SHP77 treated with DMSO at 0.1 percent for 48 hours (cell line): ENCODE data around the gene FCGR3A.

Experiments
- DNase-seq: peaks from one replicate; lab custom pipeline; 2025; lab: John Stamatoyannopoulos, UW

The FCGR3A gene

GRCh38 chr1:161501234-161501633 is 48.4 kb downstream of the FCGR3A start:
- no peak for DNase-seq

GRCh38 chr1:161499099-161500039 is 50.2 kb downstream of the FCGR3A start:
- DNase-seq, result no peak

- DNase-seq, result no peak
These were observed 51.0 kb downstream of the FCGR3A start for GRCh38 chr1:161498646-161499045.

DNA sequence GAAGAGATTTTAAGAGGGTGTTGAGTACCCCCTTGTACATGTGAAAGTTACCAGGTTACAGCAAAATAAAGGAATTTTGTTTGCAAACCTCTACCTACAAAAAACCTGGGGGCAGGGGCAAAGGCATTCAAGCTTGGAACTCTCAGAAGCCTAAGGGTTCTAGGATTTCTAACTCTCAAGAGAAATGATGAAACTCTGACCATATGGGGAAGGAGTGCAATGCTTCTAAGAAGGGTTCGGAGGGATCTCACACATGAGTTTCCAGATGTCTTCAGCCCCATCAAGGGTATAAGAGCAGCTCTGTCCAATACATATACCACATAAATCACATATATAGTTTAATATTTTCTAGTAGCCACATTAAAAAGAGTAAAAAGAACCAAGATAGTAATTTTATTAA is 51.7 kb downstream of the FCGR3A start:
- DNase-seq, result no peak

- no peak for DNase-seq
These were observed 54.1 kb downstream of the FCGR3A start for GRCh38 chr1:161495490-161495889.

- no peak for DNase-seq
These were observed 55.4 kb downstream of the FCGR3A start for GRCh38 chr1:161494091-161494735.

GRCh38 chr1:161492827-161493226 is 56.8 kb downstream of the FCGR3A start:
- DNase-seq, result no peak
